NCI-H1417 treated with DMSO at 0.1 percent for 48 hours (cell line): Measurements from ENCODE around the gene DNASE1L3.

Experiments used
- DNase-seq: peaks from one replicate; lab custom pipeline; 2025; lab: John Stamatoyannopoulos, UW

The DNASE1L3 gene

GRCh38 chr3:58200121-58200709, 10.6 kb downstream of the DNASE1L3 start:
- DNase-seq, result no peak

GRCh38 chr3:58198804-58199203, 12.0 kb downstream of the DNASE1L3 start:
- DNase-seq, result no peak

GRCh38 chr3:58198362-58198761, 12.4 kb downstream of the DNASE1L3 start:
- DNase-seq, result no peak

- no peak for DNase-seq
Measured at GRCh38 chr3:58197588-58197987, 13.2 kb downstream of the DNASE1L3 start.

DNA sequence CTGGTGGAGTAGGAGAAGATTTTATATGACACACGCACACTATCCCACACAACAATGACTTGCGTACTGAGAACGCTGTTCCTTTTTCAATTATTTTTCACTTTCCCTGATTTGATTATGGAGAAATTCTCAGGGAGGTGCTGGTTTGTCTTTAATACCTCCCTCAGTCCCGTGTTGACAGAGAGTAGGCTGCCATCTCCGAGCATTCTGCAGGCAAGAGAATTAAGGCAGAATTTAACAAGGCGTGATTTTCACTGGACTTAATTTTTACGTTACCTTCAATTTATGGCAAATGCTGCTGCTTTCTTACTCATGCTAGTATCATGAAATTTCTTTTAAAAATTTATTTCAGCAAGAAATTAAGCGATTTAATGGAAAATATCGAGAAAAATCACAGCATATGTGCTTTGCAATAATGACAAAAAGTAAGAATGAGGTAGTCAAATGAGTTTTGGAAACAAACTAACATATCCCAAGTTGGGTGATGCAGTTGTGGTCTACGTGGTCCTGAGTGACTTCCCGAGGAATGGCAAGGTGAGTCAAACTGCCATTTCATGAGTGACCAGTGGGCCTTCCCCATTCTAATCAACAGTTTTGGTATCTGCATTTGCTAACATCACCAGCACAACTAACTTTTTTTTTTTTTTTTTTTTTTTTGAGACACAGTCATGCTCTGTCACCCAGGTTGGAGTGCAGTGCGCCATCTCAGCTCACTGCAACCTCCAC, 16.9 kb downstream of the DNASE1L3 start:
- no peak for DNase-seq

DNA sequence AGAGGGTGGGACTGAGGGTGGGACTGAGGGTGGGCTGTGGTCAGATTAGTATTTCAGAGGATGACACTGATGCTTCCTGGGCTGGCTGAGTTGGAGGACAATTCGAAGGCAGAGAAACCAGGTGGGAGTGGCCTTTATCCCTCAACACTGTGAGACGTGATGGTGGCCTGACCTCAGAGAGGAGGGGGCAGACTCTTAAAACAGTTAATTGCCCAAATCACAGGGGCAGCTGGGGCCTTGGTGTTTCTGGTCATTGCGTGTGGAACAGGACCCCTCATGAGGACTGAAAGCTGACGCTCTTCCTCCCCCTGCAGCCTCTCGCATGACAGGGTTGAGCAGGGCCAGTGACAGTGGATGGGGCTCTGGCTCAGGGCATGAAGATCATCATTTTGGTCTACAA, 18.7 kb downstream of the DNASE1L3 start:
- DNase-seq, result no peak

DNA sequence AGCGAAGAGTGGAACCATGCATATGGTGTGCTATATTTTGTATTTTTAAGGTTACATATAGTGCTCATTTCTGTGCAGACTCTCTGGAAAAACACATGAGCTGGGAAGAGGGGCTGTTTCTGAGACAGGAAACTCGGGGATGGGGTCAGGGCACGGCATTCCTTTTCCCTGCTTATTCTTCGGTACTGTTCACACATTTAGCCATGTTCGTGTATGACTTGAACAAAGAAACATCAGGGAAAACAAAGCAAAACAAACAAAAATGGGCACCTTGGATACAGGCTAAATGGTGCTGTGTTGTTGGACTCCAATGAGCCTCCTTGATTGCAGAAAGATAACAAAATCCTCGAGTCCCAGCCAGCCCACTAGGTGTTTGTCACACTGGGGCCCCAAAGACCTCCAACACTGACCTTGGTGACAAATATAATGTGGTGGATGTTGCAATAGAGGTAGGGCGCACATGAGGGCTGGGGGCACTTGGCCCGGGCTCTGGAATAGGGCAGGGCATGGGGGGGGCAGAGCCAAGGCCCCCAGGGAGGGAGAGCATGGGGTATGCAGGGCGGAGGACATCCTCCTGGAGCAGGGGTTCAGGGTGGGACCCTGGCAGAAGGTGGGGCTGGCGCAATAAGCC, 19.3 kb downstream of the DNASE1L3 start:
- no peak for DNase-seq

DNA sequence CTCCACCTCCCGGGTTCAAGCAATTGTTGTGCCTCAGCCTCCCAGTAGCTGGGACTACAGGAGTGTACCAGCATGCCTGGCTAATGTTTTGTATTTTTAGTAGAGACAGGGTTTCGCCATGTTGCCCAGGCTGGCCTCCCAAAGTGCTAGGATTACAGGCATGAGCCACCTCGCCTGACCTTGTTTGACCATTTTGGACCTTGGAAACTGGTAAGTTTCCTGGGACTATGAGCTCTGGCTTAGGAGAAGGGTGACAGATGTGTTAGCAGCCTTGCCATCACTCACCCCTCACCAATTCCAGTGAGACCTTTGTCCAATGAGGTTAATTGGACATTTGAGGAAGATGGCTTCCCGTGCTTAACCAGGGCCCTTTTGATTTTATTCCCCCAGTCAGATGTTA, 19.9 kb downstream of the DNASE1L3 start:
- DNase-seq, result no peak

DNA sequence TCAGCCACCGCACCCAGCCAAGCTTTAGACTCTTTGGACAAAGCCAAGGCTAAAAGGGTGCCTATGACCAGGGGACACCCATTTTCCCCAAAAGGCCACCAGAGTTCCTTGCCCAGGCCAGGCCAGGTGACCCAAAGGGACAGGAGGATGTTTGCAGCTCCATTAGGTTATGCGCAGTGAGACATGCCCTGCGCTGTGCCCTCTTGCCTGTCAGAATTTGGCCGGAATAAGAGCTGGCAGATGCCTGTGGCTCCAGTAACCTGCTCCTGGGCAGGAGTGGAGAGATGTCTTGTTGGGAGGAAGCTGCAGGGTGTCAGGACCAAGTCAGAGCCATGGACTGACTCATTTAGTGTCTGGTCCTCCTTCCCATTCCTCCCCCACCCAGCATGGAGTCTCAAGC, 20.5 kb downstream of the DNASE1L3 start:
- DNase-seq, result no peak

DNA sequence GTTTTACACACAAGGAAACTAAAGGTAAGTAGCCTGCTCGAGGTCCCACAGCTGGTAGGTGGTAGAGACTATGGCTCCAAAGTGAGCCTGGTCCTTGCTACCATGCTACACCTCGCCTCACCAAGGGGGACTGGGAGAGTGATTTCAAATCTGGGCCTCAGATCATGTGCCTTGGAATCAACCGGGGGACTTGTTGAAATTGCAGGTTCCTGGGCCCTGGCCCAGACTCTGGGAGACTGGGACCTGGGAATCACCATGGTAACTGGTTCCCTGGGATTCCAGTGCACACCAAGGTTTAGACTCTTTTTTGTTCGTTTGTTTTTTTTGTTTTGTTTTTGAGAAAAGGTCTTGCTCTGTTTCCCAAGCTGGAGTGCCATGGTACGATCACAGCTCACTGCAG, 21.1 kb downstream of the DNASE1L3 start:
- no peak for DNase-seq

DNA sequence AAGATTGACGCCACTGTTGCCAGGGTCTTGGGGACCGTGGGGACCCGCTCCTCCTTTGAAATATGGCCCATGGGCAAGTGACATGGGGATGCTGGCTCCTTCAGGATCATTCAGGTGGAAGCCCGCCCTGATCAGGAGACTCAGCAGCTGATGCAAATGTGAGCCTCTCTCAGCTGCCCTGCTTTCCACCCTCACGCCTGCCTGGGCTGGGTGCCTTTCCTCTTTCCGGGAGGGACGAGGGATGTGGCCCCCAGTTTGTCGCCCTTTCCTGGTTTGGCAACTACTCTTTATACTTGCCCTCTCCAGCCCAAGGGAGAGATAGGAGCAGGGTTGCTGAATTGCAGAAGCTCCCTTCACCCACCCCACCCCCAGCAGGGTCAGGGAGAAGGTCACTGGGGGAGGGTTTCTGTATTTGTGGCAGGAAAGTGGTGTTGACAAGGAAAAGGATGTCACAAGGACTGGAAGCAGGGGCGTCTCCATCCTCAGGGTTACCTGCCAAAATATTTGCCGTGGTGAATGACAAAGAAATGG, 21.8 kb downstream of the DNASE1L3 start:
- no peak for DNase-seq

- DNase-seq, result no peak
Measured at GRCh38 chr3:58188173-58188564, 22.6 kb downstream of the DNASE1L3 start.

DNA sequence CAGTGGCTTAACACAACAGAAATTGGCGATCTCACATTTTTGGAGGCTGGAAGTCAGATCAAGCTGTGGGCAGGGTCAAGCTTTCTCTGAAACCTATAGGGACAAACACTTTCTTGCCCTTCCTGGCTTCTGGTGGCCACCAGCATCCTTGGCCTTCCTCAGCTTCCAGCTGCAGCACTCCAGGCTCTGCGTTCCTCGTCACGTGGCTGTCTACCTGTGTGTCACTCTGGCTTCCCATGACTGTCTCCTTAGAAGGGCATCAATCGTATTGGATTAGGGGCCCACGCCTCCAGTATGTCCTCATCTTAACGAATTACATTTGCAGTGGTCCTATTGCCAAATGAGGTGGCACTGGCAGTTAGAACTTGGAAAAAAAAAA, 25.8 kb downstream of the DNASE1L3 start:
- no peak for DNase-seq

- no peak for DNase-seq
Measured at GRCh38 chr3:58184309-58184981, 26.3 kb downstream of the DNASE1L3 start.

DNA sequence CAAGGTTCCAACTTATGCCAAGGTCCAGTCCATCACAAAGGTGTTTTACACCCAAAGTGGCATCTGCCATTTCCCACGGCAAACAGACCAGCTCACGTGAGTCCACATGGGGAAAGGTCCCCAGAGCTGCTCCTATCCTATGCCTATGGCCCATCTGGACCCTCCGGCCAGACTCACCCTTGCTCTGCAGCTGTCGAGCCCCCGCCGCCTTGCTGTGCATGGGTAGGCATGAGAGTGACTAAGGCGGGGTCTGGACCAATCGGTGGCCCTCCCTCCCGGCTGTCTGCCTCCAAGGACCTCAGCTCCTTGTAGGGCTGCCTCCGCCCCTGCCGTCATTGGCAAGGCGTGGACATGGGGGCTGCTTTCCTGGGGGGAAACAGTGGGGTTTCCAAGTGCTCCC, 26.9 kb downstream of the DNASE1L3 start:
- DNase-seq, result no peak

- DNase-seq, result no peak
Measured at GRCh38 chr3:58183221-58183620, 27.6 kb downstream of the DNASE1L3 start.

GRCh38 chr3:58180940-58181587, 29.7 kb downstream of the DNASE1L3 start:
- no peak for DNase-seq

GRCh38 chr3:58180099-58180880, 30.5 kb downstream of the DNASE1L3 start:
- no peak for DNase-seq

DNA sequence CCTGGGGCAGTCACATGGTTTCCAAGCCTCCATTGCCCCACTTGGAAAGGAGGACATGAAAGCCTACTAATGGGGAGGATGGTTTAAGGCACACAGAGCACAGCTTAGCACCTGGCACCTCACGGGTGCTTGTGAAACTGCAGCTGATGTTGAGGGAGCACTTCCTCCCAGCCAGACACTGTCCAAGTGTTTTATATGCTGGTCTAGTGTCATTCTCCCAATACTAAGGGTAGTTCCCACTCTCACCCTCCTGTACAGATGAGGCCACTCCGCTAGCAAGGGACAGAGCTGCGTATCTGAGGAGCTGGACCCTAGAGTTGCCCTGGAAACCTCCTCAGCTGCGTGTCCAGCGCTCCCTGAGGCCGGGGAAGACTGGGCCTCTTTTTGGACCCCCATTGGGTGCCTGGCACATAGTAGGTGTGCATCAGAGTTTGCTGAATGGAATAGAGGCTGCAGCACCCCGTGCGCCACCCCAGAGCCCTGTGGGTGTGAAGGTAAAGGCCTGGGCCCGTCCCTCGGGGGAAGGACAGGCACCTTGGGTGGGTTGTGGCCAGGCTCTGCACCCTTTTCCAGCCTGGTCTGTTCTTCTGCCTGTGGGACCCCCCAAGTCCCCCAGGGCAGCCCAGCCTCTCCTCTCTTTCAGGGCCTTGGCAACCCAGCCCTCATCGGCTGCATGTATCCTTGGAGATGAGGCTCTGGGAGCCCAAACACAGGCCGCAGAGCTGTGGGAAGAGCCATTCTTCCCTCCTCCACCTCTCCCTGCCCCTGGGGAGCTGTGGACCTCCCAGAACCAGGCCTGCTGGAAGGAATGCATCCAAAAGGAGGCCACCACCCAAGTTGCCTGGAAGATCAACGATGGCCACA, 31.3 kb downstream of the DNASE1L3 start:
- DNase-seq, result no peak

- no peak for DNase-seq
Measured at GRCh38 chr3:58178528-58179234, 32.1 kb downstream of the DNASE1L3 start.
